WTC11 (cell line): ENCODE measurements around the gene CHTF8. TPM values are rescaled to one million over a fixed set of nuclear protein-coding genes. Genes with fewer than 3 reads are reported as not detected.
"Not testable (repeated sequence)": the region's sequence is repeated elsewhere in the genome, so short reads cannot be mapped to it uniquely, and the experiment has no call there.

Experiments used
- ATAC-seq: fragments of 200-7000 bp; cut with Tn5 transposase; 2 replicates; pipeline ENCODE4 v1.10.0; 2021; ENCODE audit warnings: mild to moderate bottlenecking, moderate library complexity
- CTCF ChIA-PET: fragments of 300-600 bp; sonication (Branson Sonifier 250); formaldehyde crosslinking; loops from one replicate; lab custom pipeline; 2021; ENCODE audit warnings: antibody characterized with exemption; lab: Charles Lee
- POLR2A ChIA-PET: fragments of 350-600 bp; sonication (Branson Sonifier 250); formaldehyde crosslinking; loops from one replicate; lab custom pipeline; 2021; ENCODE audit warnings: antibody characterized with exemption; lab: Charles Lee
- DNase-seq: peaks from one replicate; pipeline ENCODE4 v3.0.0; 2021; ENCODE audit warnings: low spot score
- H3K27ac Mint-ChIP-seq: 2 replicates; pipeline ENCODE4 v1.8.0; 2021; ENCODE audit warnings: mixed read lengths
- H3K27me3 Mint-ChIP-seq: 2 replicates; pipeline ENCODE4 v1.8.0; 2021; ENCODE audit warnings: low read depth, mild to moderate bottlenecking, moderate library complexity, mixed read lengths
- H3K36me3 Mint-ChIP-seq: 2 replicates; pipeline ENCODE4 v1.8.0; 2021; ENCODE audit warnings: mixed read lengths
- H3K4me1 Mint-ChIP-seq: 2 replicates; pipeline ENCODE4 v1.8.0; 2022; ENCODE audit warnings: mixed read lengths
- H3K4me3 Mint-ChIP-seq: 2 replicates; pipeline ENCODE4 v1.8.0; 2021; ENCODE audit warnings: mild to moderate bottlenecking, moderate library complexity, mixed read lengths
- H3K9me3 Mint-ChIP-seq: 2 replicates; pipeline ENCODE4 v1.8.0; 2021; ENCODE audit warnings: mixed read lengths
- AFF4 ChIP-seq: sonication (generic); formaldehyde crosslinking; IDR thresholded peaks from 2 replicates; pipeline ENCODE4 v1.8.1; 2023; ENCODE audit warnings: mild to moderate bottlenecking, missing genetic modification reagents, borderline replicate concordance
- CBFB ChIP-seq: sonication (generic); formaldehyde crosslinking; IDR thresholded peaks from 2 replicates; pipeline ENCODE4 v1.8.1; 2022; ENCODE audit warnings: mild to moderate bottlenecking, low read depth, missing genetic modification reagents
- CREM ChIP-seq: sonication (generic); formaldehyde crosslinking; IDR thresholded peaks from 2 replicates; pipeline ENCODE4 v1.8.1; 2022; ENCODE audit warnings: mild to moderate bottlenecking, missing genetic modification reagents, moderate library complexity
- CTCF ChIP-seq: fragments of 200-600 bp; IDR thresholded peaks from 2 replicates; pipeline ENCODE4 v1.8.0; 2022; ENCODE audit warnings: antibody characterized with exemption
- IRF1 ChIP-seq: sonication (generic); formaldehyde crosslinking; IDR thresholded peaks from 2 replicates; pipeline ENCODE4 v1.8.0; 2023; ENCODE audit warnings: missing genetic modification reagents
- JUN ChIP-seq: sonication (generic); formaldehyde crosslinking; IDR thresholded peaks from 2 replicates; pipeline ENCODE4 v1.8.0; 2023; ENCODE audit warnings: mild to moderate bottlenecking, missing genetic modification reagents
- NFYB ChIP-seq: sonication (generic); formaldehyde crosslinking; conservative IDR thresholded peaks from 2 replicates; pipeline ENCODE4 v1.8.0; 2022; ENCODE audit warnings: low read depth, missing genetic modification reagents
- NR1H2 ChIP-seq: sonication (generic); formaldehyde crosslinking; IDR thresholded peaks from 2 replicates; pipeline ENCODE4 v1.9.0; 2021; ENCODE audit warnings: mild to moderate bottlenecking, moderate library complexity, missing genetic modification reagents
- SMAD4 ChIP-seq: sonication (generic); formaldehyde crosslinking; IDR thresholded peaks from 2 replicates; pipeline ENCODE4 v1.8.0; 2022; ENCODE audit warnings: mild to moderate bottlenecking, missing genetic modification reagents
- ZMAT4 ChIP-seq: fragments of 250-450 bp; sonication (Bioruptor Pico); IDR thresholded peaks from 2 replicates; pipeline ENCODE4 v1.9.0; 2021; ENCODE audit warnings: mild to moderate bottlenecking
- ZNF232 ChIP-seq: sonication (generic); formaldehyde crosslinking; IDR thresholded peaks from 2 replicates; pipeline ENCODE4 v1.8.0; 2022; ENCODE audit warnings: mild to moderate bottlenecking, missing genetic modification reagents
- ZNF317 ChIP-seq: sonication (generic); formaldehyde crosslinking; IDR thresholded peaks from 2 replicates; pipeline ENCODE4 v1.8.1; 2023; ENCODE audit warnings: low read depth, mild to moderate bottlenecking, moderate library complexity, missing genetic modification reagents, borderline replicate concordance
- total RNA-seq: library from RNA; stranded (reverse); gene quantifications from 3 replicates; pipeline ENCODE4 v1.2.3, GENCODE V29; 2021

CHTF8 gene
- total RNA-seq, 1 experiment from 2014 or later = 115 TPM

- POLR2A ChIA-PET = interaction anchor here (0.7 to 0.9 kb wide), 2 partner anchors 16 to 37 kb away, joined by 3 to 4 read pairs; no protein-coding TSS in a partner anchor
- Mint-ChIP-seq H3K27ac (peak overlapping the region; percentile 24; the same call in 1 of the 2 replicates), H3K4me3 (no peak overlapping the region), H3K27me3 (no peaks in the 10 kb centered on the region), H3K9me3 (no peaks in the 10 kb centered on the region), H3K4me1 (no peaks in the 10 kb centered on the region), H3K36me3 (peaks cover 62% of the 10 kb centered on the region)
- TF ChIP-seq CTCF (peak; percentile 48), SMAD4 (CRISPR knock-in tag) (no peak)
- ATAC-seq = peak; percentile 87
- CTCF ChIA-PET = interaction anchor here (0.6 to 2.2 kb wide), 32 partner anchors 8 to 393 kb away, joined by 3 to 18 read pairs (median 4); partner anchors contain the start of genes CHTF8, HAS3, SNTB2 and UTP4
- DNase-seq = peak; percentile 56
Measured at GRCh38 chr16:69150146-69150865, 17.9 kb upstream of the CHTF8 start.

- ATAC-seq, DNase-seq, H3K9me3 Mint-ChIP-seq, H3K27ac Mint-ChIP-seq, H3K4me3 Mint-ChIP-seq, H3K27me3 Mint-ChIP-seq, POLR2A ChIA-PET, H3K4me1 Mint-ChIP-seq: not testable (repeated sequence)
- CTCF ChIA-PET = interaction anchor here (0.9 to 2.2 kb wide), 22 partner anchors 10 to 393 kb away, joined by 3 to 18 read pairs (median 5); partner anchors contain the start of genes CHTF8, HAS3, SNTB2 and UTP4
- H3K36me3 Mint-ChIP-seq = peaks cover 59% of the 10 kb centered on the region
Measured at GRCh38 chr16:69149621-69150020, 17.2 kb upstream of the CHTF8 start.

GRCh38 chr16:69145658-69146057 is 13.3 kb upstream of the CHTF8 start:
- no peak for DNase-seq
- Mint-ChIP-seq H3K4me3 (no peak overlapping the region), H3K9me3 (no peaks in the 10 kb centered on the region), H3K27ac (no peak overlapping the region), H3K27me3 (no peaks in the 10 kb centered on the region), H3K4me1 (no peaks in the 10 kb centered on the region), H3K36me3 (peaks cover 57% of the 10 kb centered on the region)
- TF ChIP-seq IRF1 (CRISPR knock-in tag) (no peak), JUN (CRISPR knock-in tag) (no peak), CREM (CRISPR knock-in tag) (no peak), NR1H2 (CRISPR knock-in tag) (no peak), NFYB (CRISPR knock-in tag) (no peak), CBFB (CRISPR knock-in tag) (no peak), ZNF317 (CRISPR knock-in tag) (no peak), AFF4 (CRISPR knock-in tag) (no peak), ZNF232 (CRISPR knock-in tag) (no peak), ZMAT4 (CRISPR knock-in tag) (no peak)
- ChIA-PET POLR2A (no interaction called here), CTCF (no interaction called here)
- no peak for ATAC-seq
